ENCODE results near the gene NOXA1.

- no peak for TF ChIP-seq ZNF140 (CRISPR knock-in tag; IDR thresholded peaks at IDR 0.05)
- TF ChIP-seq CTCF (IDR thresholded peaks at IDR 0.05 in 2 of 3, conservative IDR thresholded peaks at IDR 0.05 in 1 of 3; ENCODE audit: insufficient read depth in 2 of 3, low read depth in 1 of 3, low read length in 3 of 3) = no peak
- TF ChIP-seq POLR2AphosphoS5 (IDR thresholded peaks at IDR 0.05; ENCODE audit: control insufficient read depth, insufficient read depth, low read depth, low read length) = no peak
- TF ChIP-seq RBBP5 (IDR thresholded peaks at IDR 0.05; ENCODE audit: borderline replicate concordance, insufficient read depth, low read length, poor library complexity, severe bottlenecking) = no peak
- TF ChIP-seq CREB1 (IDR thresholded peaks at IDR 0.05) = no peak
- no peak for TF ChIP-seq CREB1 (CRISPR knock-in tag; IDR thresholded peaks at IDR 0.05)
- no peak for TF ChIP-seq ETS1 (conservative IDR thresholded peaks at IDR 0.05; ENCODE audit: control insufficient read depth, low read depth, low read length)
- no peak for TF ChIP-seq ELF4 (CRISPR knock-in tag; IDR thresholded peaks at IDR 0.05)
- no peak for TF ChIP-seq MEF2A (IDR thresholded peaks at IDR 0.05; ENCODE audit: control insufficient read depth, low read depth, low read length)
- TF ChIP-seq ZNF165 (CRISPR knock-in tag; IDR thresholded peaks at IDR 0.05; ENCODE audit: borderline replicate concordance) = no peak
- TF ChIP-seq HDGF (IDR thresholded peaks at IDR 0.05) = no peak
Observed at GRCh38 chr9:137467896-137468295, 44.7 kb downstream of the NOXA1 start.
